ENCODE measurements around the gene MIPEP.

GRCh38 chr13:23750383-23751121, 138.6 kb downstream of the MIPEP start:
- no peak for TF ChIP-seq CTCF (IDR thresholded peaks at IDR 0.05)
- TF ChIP-seq POLR2A (IDR thresholded peaks at IDR 0.05): no peak

Measured in thyroid gland (tissue), 4 donors.